Liver (tissue), 9 donors: ENCODE measurements around the gene PGBD5. TPM values are rescaled to one million over a fixed set of nuclear protein-coding genes. Genes with fewer than 3 reads are reported as not detected.

ENCODE experiments used
- DNase-seq: peaks from one replicate; pipeline ENCODE4 v3.0.0-alpha.2; 2017; ENCODE audit warnings: low spot score
- H3K27ac ChIP-seq, 2 donors: one replicate each; pipeline ENCODE4 v1.7.0; 2013; ENCODE audit warnings: inconsistent platforms in 2 of 2, low read length in 2 of 2, control low read depth in 1 of 2, low read depth in 1 of 2, mild to moderate bottlenecking in 1 of 2
- H3K27me3 ChIP-seq, 4 donors: one replicate each; pipeline versions ENCODE4 v1.6.1 to v1.7.0; 2013; ENCODE audit warnings: low read length in 3 of 4, inconsistent platforms in 1 of 4, mild to moderate bottlenecking in 1 of 4, moderate library complexity in 1 of 4; ENCODE audit not compliant: control insufficient read depth in 4 of 4, insufficient read depth in 4 of 4
- H3K36me3 ChIP-seq, 4 donors: one replicate each; pipeline versions ENCODE4 v1.6.1 to v1.7.0; 2013; ENCODE audit warnings: low read length in 3 of 4, mild to moderate bottlenecking in 3 of 4, low read depth in 1 of 4, moderate library complexity in 1 of 4; ENCODE audit not compliant: control insufficient read depth in 4 of 4, insufficient read depth in 3 of 4
- H3K4me1 ChIP-seq, 4 donors: one replicate each; pipeline versions ENCODE4 v1.6.1 to v1.7.0; 2013; ENCODE audit warnings: low read length in 3 of 4, mild to moderate bottlenecking in 3 of 4, moderate library complexity in 1 of 4; ENCODE audit not compliant: control insufficient read depth in 4 of 4, insufficient read depth in 4 of 4
- H3K4me3 ChIP-seq, 3 donors: one replicate each; pipeline versions ENCODE4 v1.6.1 to v1.7.0; 2013; ENCODE audit warnings: low read length in 3 of 3, control low read depth in 1 of 3, low read depth in 1 of 3, mild to moderate bottlenecking in 1 of 3
- H3K9ac ChIP-seq, 2 donors: one replicate each; pipeline ENCODE4 v1.7.0; 2013; ENCODE audit warnings: low read length in 2 of 2, mild to moderate bottlenecking in 2 of 2, moderate library complexity in 2 of 2, control low read depth in 1 of 2, low read depth in 1 of 2
- H3K9me3 ChIP-seq, 4 donors: one replicate each; pipeline versions ENCODE4 v1.6.1 to v1.7.0; 2013; ENCODE audit warnings: low read length in 3 of 4; ENCODE audit not compliant: control insufficient read depth in 4 of 4
- EGR1 ChIP-seq, 2 donors: IDR thresholded peaks; 2 replicates each; pipeline ENCODE4 v1.6.1; 2016 to 2018; ENCODE audit warnings: antibody characterized with exemption in 2 of 2, low read depth in 2 of 2
- FOXA1 ChIP-seq: IDR thresholded peaks from 2 replicates; pipeline ENCODE4 v1.6.1; 2016; ENCODE audit warnings: antibody characterized with exemption
- FOXA2 ChIP-seq: IDR thresholded peaks from 2 replicates; pipeline ENCODE4 v1.6.1; 2016; ENCODE audit warnings: antibody characterized with exemption
- HNF4A ChIP-seq, 2 donors: conservative IDR thresholded peaks; 2 replicates each; pipeline ENCODE4 v1.6.1; 2016; ENCODE audit warnings: antibody characterized with exemption in 2 of 2, mild to moderate bottlenecking in 2 of 2
- HNF4G ChIP-seq: IDR thresholded peaks from 2 replicates; pipeline ENCODE4 v1.6.1; 2016; ENCODE audit warnings: antibody characterized with exemption
- JUND ChIP-seq, 2 donors: IDR thresholded peaks; 2 replicates each; pipeline ENCODE4 v1.6.1; 2016; ENCODE audit warnings: antibody characterized with exemption in 2 of 2
- NR2F2 ChIP-seq: IDR thresholded peaks from 2 replicates; pipeline ENCODE4 v1.6.1; 2016; ENCODE audit warnings: antibody characterized with exemption
- RAD21 ChIP-seq, 2 donors: IDR thresholded peaks; 2 replicates each; pipeline ENCODE4 v1.6.1; 2016; ENCODE audit warnings: antibody characterized with exemption in 2 of 2, mild to moderate bottlenecking in 2 of 2
- RXRA ChIP-seq, 2 donors: IDR thresholded peaks; 2 replicates each; pipeline ENCODE4 v1.6.1; 2017 to 2018; ENCODE audit warnings: antibody characterized with exemption in 2 of 2, mild to moderate bottlenecking in 1 of 2
- YY1 ChIP-seq: IDR thresholded peaks from 2 replicates; pipeline ENCODE4 v1.6.1; 2016; ENCODE audit warnings: antibody characterized with exemption, mild to moderate bottlenecking
- WGBS: extraction: QIAGEN DNeasy Blood & Tissue Kit; methylation state at CpG from one replicate; pipeline ENCODE4 v1.1.7; 2013; 5-methylcytosine and 5-hydroxymethylcytosine counted together
- polyA plus RNA-seq, 2 donors: library from polyadenylated mRNA; stranded (reverse) in 1 of 2; unstranded in 1 of 2; fragments of 200-250 nt in 1 of 2; fragments of >200 nt in 1 of 2; fragmentation: Nextera tagmentation in 1 of 2; extraction: Ambion mirVana in 1 of 2; gene quantifications; one replicate each; pipeline versions ENCODE4 v1.2.1 to v1.2.3, GENCODE V29; 2013 to 2015
- total RNA-seq, 2 donors: library from RNA; depleted of rRNA; stranded (reverse); fragments of >200 nt; gene quantifications; one replicate each; pipeline ENCODE4 v1.2.3, GENCODE V29; 2014
- TF ChIP-seq, protein P1 (sequence below): fragments of 150-350 bp; IDR thresholded peaks from 2 replicates; pipeline ENCODE4 v1.5.1; 2017; ENCODE audit warnings: improper control_type of control experiment, low read depth, low read length; ENCODE audit not compliant: missing input control
- TF ChIP-seq, protein P2 (sequence below): IDR thresholded peaks from 2 replicates; pipeline ENCODE4 v1.6.1; 2016; ENCODE audit warnings: antibody characterized with exemption
- TF ChIP-seq, protein P3 (sequence below): IDR thresholded peaks from 2 replicates; pipeline ENCODE4 v1.6.1; 2016; ENCODE audit warnings: antibody characterized with exemption, mild to moderate bottlenecking
- donor health status: healthy.
- donor health status: healthy.
- donor health status: healthy.
- donor health status: healthy.
- donor health status: healthy.

Gene PGBD5
- total and polyA plus RNA-seq, 4 donors, result 0.88 to 5.4 (median 2.7) TPM

DNA sequence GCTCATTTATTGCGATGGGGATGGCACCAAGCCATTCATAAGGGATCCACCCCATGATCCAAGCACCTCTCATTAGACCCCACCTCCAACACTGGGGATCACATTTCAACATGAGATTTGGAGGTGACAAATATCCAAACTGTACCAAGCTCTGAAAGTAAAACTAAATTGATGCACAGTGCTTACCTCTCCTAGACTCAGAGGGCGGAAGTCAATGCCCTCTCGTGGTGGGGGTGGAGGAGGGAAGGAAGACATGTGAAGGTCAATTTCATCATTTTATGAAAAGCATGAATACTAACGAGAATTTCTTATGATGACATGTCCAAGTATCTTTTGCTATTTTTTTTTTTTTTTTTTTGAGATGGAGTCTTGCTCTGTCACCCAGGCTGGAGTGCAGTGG is 120.0 kb downstream of the PGBD5 start:
- Histone ChIP-seq H3K36me3 (no peaks in the 10 kb centered on the region), H3K9me3 (no peaks in the 10 kb centered on the region), H3K27me3 (no peaks in the 10 kb centered on the region), H3K9ac (no peak overlapping the region), H3K4me3 (no peak overlapping the region), H3K27ac (no peak overlapping the region), H3K4me1 (peaks cover 0 to 7% (median 1%) of the 10 kb centered on the region in 4 donors)
- TF ChIP-seq RXRA (IDR thresholded peaks at IDR 0.05) (no peak), HNF4G (no peak), JUND (IDR thresholded peaks at IDR 0.05) (no peak), YY1 (no peak), FOXA1 (no peak), FOXA2 (no peak), HNF4A (conservative IDR thresholded peaks at IDR 0.05) (no peak), NR2F2 (no peak), RAD21 (IDR thresholded peaks at IDR 0.05) (no peak)
- TF ChIP-seq, protein P1, sequence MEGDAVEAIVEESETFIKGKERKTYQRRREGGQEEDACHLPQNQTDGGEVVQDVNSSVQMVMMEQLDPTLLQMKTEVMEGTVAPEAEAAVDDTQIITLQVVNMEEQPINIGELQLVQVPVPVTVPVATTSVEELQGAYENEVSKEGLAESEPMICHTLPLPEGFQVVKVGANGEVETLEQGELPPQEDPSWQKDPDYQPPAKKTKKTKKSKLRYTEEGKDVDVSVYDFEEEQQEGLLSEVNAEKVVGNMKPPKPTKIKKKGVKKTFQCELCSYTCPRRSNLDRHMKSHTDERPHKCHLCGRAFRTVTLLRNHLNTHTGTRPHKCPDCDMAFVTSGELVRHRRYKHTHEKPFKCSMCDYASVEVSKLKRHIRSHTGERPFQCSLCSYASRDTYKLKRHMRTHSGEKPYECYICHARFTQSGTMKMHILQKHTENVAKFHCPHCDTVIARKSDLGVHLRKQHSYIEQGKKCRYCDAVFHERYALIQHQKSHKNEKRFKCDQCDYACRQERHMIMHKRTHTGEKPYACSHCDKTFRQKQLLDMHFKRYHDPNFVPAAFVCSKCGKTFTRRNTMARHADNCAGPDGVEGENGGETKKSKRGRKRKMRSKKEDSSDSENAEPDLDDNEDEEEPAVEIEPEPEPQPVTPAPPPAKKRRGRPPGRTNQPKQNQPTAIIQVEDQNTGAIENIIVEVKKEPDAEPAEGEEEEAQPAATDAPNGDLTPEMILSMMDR, result no peak
- TF ChIP-seq, protein P2, sequence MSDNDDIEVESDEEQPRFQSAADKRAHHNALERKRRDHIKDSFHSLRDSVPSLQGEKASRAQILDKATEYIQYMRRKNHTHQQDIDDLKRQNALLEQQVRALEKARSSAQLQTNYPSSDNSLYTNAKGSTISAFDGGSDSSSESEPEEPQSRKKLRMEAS, result no peak
- TF ChIP-seq, protein P3, sequence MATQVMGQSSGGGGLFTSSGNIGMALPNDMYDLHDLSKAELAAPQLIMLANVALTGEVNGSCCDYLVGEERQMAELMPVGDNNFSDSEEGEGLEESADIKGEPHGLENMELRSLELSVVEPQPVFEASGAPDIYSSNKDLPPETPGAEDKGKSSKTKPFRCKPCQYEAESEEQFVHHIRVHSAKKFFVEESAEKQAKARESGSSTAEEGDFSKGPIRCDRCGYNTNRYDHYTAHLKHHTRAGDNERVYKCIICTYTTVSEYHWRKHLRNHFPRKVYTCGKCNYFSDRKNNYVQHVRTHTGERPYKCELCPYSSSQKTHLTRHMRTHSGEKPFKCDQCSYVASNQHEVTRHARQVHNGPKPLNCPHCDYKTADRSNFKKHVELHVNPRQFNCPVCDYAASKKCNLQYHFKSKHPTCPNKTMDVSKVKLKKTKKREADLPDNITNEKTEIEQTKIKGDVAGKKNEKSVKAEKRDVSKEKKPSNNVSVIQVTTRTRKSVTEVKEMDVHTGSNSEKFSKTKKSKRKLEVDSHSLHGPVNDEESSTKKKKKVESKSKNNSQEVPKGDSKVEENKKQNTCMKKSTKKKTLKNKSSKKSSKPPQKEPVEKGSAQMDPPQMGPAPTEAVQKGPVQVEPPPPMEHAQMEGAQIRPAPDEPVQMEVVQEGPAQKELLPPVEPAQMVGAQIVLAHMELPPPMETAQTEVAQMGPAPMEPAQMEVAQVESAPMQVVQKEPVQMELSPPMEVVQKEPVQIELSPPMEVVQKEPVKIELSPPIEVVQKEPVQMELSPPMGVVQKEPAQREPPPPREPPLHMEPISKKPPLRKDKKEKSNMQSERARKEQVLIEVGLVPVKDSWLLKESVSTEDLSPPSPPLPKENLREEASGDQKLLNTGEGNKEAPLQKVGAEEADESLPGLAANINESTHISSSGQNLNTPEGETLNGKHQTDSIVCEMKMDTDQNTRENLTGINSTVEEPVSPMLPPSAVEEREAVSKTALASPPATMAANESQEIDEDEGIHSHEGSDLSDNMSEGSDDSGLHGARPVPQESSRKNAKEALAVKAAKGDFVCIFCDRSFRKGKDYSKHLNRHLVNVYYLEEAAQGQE, result no peak
- no peak for DNase-seq
- 65% methylated on average over 4 of the region's 4 CpGs for WGBS

DNA sequence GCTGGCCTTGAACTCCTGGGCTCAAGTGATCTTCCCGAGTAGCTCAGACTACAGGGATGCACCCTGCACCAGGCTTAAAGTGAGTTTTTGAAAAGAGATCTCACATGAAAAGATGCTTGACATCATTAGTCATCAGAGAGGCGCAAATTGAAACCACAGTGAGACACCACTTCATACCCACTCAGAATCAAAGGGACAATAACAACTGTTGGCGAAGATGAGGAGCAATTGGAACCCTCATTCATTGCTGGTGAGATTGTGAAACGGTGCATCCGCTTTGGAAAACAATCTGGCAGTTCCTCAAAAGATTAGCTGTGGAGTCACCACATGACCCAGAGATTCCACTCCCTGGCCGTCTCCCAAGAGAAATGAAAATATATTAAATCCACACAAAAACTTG is 122.3 kb downstream of the PGBD5 start:
- no peak for DNase-seq
- H3K36me3 ChIP-seq, result no peaks in the 10 kb centered on the region
- H3K9ac ChIP-seq, result no peak overlapping the region
- TF ChIP-seq EGR1 (IDR thresholded peaks at IDR 0.05; ENCODE audit: low read depth in 2 of 2), result peak in 1 of 2 donors; percentile 23
- TF ChIP-seq RXRA (IDR thresholded peaks at IDR 0.05), result peak in 1 of 2 donors; percentile 35
- TF ChIP-seq, protein P2, result no peak
- TF ChIP-seq HNF4A (conservative IDR thresholded peaks at IDR 0.05), result peak in 1 of 2 donors; percentile 34
- TF ChIP-seq, protein P3, result no peak
- peak; percentile 7 to 21 for TF ChIP-seq RAD21 (IDR thresholded peaks at IDR 0.05)
- peak; percentile 21 for TF ChIP-seq NR2F2
- no peak for TF ChIP-seq JUND (IDR thresholded peaks at IDR 0.05)
- H3K9me3 ChIP-seq, result no peaks in the 10 kb centered on the region
- 26% methylated on average over 6 of the region's 6 CpGs for WGBS
- no peaks in the 10 kb centered on the region for H3K27me3 ChIP-seq
- peaks cover 0 to 8% (median 3%) of the 10 kb centered on the region in 4 donors for H3K4me1 ChIP-seq
- H3K27ac ChIP-seq, result no peak overlapping the region
- no peak overlapping the region for H3K4me3 ChIP-seq
